Measurements from ENCODE around the gene SHMT1. TPM values are rescaled to one million over a fixed set of nuclear protein-coding genes. Genes with fewer than 3 reads are reported as not detected.

The SHMT1 gene
- total and polyA plus RNA-seq, 2 of the 4 experiments (the other 2 are of a cell fraction) = 7.5 to 8.1 TPM

GRCh38 chr17:18280766-18281371 is 82.5 kb downstream of the SHMT1 start:
- H3K4me3 ChIP-seq (ENCODE audit: insufficient read depth, low read depth, low read length) = no peak overlapping the region
- H3K9me1 ChIP-seq (ENCODE audit: insufficient read depth, low read length) = peaks cover 9% of the 10 kb centered on the region; the same call in 1 of the 2 replicates
- no peak overlapping the region for H3K23ac ChIP-seq (ENCODE audit: low read depth, low read length)
- no peaks in the 10 kb centered on the region for H3K27me3 ChIP-seq (ENCODE audit: control insufficient read depth, insufficient read depth, low read length)
- peaks cover 66% of the 10 kb centered on the region for H3K36me3 ChIP-seq (ENCODE audit: control insufficient read depth, insufficient read depth, low read length)
- no peak overlapping the region for H3K18ac ChIP-seq (ENCODE audit: low read depth, low read length)
- POLR2A ChIA-PET (ENCODE audit: unreplicated experiment) = no interaction called here
- peaks cover 6% of the 10 kb centered on the region; the same call in 1 of the 2 replicates for H3K4me1 ChIP-seq (ENCODE audit: control insufficient read depth, insufficient read depth, low read length)
- no peak overlapping the region for H3K4ac ChIP-seq (ENCODE audit: low read depth, low read length)
- peak; percentile 70 for ATAC-seq (ENCODE audit: low read depth)
- H2BK5ac ChIP-seq (ENCODE audit: low read depth, low read length, poor library complexity, severe bottlenecking) = no peak overlapping the region
- TF ChIP-seq SMC3 (IDR thresholded peaks at IDR 0.05; ENCODE audit: low read depth, low read length) = no peak
- TF ChIP-seq BHLHE40 (IDR thresholded peaks at IDR 0.05; ENCODE audit: low read depth, low read length) = peak; percentile 62
- TF ChIP-seq RCOR1 (IDR thresholded peaks at IDR 0.05; ENCODE audit: insufficient replicate concordance, low read length) = no peak
- no peak overlapping the region for H2BK15ac ChIP-seq (ENCODE audit: low read depth, low read length)
- no peak overlapping the region for H2BK20ac ChIP-seq (ENCODE audit: low read depth, low read length)
- no peak overlapping the region for H4K8ac ChIP-seq (ENCODE audit: low read depth in 2 of 2, low read length in 2 of 2)
- DNase-seq = peak; percentile 27
- intact Hi-C loops (cut with micrococcal nuclease) = no loop called here
- no peak overlapping the region for H3K14ac ChIP-seq (replicated peaks; ENCODE audit: low read depth, low read length)
- H3K4me2 ChIP-seq (ENCODE audit: low read depth, low read length) = no peak overlapping the region
- CTCF ChIA-PET = no interaction called here
- H3K9ac ChIP-seq (ENCODE audit: low read depth, low read length) = no peak overlapping the region
- BruUV-seq (replicated peaks) = no TSS peak
- no peak overlapping the region for H2AFZ ChIP-seq (replicated peaks; ENCODE audit: low read length, poor library complexity)
- no peak overlapping the region for H2AK9ac ChIP-seq (replicated peaks; ENCODE audit: low read depth, low read length, poor library complexity)
- no peak overlapping the region for H2BK120ac ChIP-seq (ENCODE audit: low read depth, low read length)
- H2AK5ac ChIP-seq (ENCODE audit: low read depth, low read length) = no peak overlapping the region
- in situ Hi-C loops (cut with MboI; ENCODE audit: low sequenced_read_pairs) = no loop called here
- dilution Hi-C loops (cut with HindIII; ENCODE audit: low sequenced_read_pairs, unreplicated experiment) = no loop called here
- H4K20me1 ChIP-seq (ENCODE audit: insufficient read depth, low read length) = no peaks in the 10 kb centered on the region; the same call in 1 of the 2 replicates
- H4K5ac ChIP-seq (ENCODE audit: low read depth, low read length) = no peak overlapping the region
- H3K9me3 ChIP-seq (ENCODE audit: control insufficient read depth, insufficient read depth, low read length) = no peaks in the 10 kb centered on the region
- peak overlapping the region; percentile 8; the same call in 1 of the 2 replicates for H3K27ac ChIP-seq (ENCODE audit: insufficient read depth, low read length)
- H4K91ac ChIP-seq (ENCODE audit: insufficient read depth, low read depth, low read length) = no peak overlapping the region
- no CpG with 5 or more reads among the region's 5 CpGs for WGBS, 2 experiments (ENCODE audit: extremely low coverage in 2 of 2, insufficient read length in 1 of 2)
- no peak overlapping the region for H3K56ac ChIP-seq (ENCODE audit: extremely low read depth, insufficient read depth, low read length)
- peaks cover 7 to 27% of the 10 kb centered on the region in 2 experiments for H3K79me1 ChIP-seq (ENCODE audit: low read depth in 1 of 2, low read length in 2 of 2)

All from IMR-90 (cell line).